GM19455 (cell line): Measurements from ENCODE around the gene OR2Y1.
"Not testable (repeated sequence)": the region's sequence is repeated elsewhere in the genome, so short reads cannot be mapped to it uniquely, and the experiment has no call there.

ENCODE experiments used
- ATAC-seq: cut with Tn5 transposase; IDR thresholded peaks from one replicate; pipeline ENCODE4 v1.9.1; 2021; ENCODE audit not compliant: unreplicated experiment

Gene OR2Y1

DNA sequence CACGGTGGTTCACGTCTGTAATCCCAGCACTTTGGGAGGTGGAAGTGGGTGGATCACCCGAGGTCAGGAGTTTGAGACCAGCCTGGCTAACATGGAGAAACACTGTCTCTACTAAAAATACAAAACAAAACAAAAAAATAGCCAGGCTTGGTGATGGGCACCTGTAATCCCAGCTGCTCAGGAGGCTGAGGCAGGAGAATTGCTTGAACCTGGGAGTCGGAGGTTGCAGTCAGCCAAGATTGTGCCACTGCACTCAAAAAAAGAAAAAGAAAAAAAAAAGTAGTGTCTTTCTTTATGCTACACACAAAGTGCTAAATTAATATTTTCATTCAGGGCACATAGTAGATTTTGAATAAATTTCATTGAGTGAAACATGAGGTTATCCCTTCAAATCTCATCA, 1.1 kb upstream of the OR2Y1 start:
- not testable (repeated sequence) for ATAC-seq

GRCh38 chr5:180739271-180739670, 587 bp downstream of the OR2Y1 start:
- ATAC-seq, result no peak

DNA sequence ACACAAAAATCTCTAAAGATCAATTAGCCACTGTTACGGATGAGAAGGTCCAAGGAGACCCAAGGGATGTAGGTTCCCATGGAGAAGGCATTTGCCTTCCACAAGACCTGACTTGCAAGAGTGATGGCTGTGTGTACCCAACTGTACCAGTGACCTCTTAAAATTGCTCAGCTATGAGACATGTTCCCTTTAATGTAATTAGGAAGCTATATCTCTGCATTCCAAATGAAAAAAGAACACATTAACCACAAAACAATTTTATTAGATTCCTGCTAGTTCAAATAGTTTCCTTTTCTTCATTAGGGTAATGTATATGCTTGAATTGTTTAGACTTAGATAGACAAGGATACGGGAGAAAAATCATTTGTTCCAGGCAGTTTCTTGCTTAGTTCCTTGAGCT, 3.3 kb downstream of the OR2Y1 start:
- no peak for ATAC-seq

DNA sequence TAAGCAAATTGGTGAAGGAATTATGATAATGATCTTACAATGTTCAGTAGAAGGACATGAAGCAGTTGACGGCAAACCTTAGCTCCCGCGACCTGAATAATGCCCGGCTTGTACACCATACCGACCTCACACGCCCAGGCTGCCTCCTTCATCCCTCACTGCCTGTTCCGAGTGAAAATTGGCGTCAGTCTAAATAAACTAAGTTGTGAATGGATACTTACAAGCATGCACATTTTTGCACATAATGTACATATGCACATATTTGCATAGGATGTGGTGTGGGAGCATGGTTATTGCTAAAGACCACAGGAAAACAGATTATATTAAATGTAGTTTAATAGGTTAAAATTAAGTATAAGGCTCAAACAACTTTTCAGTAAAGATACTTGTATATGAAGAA, 14.9 kb downstream of the OR2Y1 start:
- ATAC-seq, result no peak

DNA sequence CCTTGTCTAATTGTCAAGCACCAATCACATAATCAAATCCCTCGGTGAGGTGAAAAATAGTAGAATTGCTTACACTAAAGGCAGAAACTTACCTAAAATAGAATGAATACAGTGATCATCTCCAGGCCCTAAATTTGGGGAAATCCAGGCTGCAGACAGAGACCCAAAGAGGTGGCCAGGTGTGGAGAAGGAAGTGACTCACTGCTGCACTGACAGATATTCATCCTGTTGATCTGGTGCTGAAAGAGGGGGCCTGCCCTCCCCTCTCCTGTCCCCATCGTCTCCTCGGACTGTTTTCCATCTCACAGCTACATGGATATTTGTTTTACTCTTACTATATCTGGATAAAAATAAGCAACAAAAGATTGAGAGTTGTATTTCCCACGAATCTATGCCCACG, 15.9 kb downstream of the OR2Y1 start:
- ATAC-seq, result no peak

- ATAC-seq, result no peak
Measured at GRCh38 chr5:180720486-180720885, 19.4 kb downstream of the OR2Y1 start.

DNA sequence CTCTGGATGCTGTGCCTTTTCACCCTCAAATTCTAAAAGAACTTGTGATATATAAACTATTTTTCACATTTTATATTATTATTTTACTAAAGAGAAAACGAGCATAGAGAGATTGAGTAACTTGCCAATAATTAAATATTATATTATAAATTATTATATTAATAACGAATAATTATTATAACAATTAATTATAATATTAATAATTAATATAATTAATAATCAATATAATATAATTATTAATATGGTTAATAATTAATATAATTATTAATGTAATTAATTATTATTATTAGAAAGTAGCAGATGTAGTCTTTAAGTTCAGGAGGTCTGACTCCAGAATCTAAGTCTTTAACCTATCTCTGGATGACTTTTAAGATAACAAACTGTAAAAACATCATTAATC, 20.1 kb downstream of the OR2Y1 start:
- no peak for ATAC-seq

DNA sequence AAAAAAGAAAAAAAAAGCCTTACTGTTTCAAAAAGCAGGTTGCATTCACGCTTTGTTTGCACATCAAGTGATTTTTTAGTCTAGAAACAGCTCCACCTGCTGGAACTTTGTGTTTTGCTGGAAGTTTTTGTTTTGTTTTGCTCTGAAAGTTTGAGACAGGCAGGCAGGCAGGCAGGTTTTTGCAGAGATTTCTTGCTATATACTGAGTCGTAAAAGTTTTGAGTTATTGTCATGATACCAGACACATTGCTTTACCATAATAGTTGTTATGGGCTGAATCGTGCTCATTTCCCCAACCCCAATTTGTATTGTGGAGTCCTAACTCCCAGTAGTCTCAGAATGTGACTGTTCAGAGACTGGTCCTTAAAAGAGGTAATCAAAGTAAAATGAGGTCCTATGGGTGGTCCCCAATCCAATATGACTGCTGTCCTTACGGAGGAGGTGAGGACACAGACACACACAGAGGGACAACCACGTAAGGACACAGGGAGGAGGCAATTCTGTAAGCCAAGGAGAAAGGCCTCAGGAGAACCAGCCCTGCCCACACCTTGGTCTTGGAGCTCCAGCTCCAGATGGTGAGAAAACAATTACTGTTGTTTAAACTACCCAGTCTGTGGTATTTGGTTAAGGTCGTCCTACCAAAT, 20.9 kb downstream of the OR2Y1 start:
- ATAC-seq, result no peak

- no peak for ATAC-seq
Measured at GRCh38 chr5:180717989-180718388, 21.9 kb downstream of the OR2Y1 start.

GRCh38 chr5:180704362-180704761, 35.5 kb downstream of the OR2Y1 start:
- ATAC-seq, result no peak

GRCh38 chr5:180703912-180704311, 35.9 kb downstream of the OR2Y1 start:
- no peak for ATAC-seq

- not testable (repeated sequence) for ATAC-seq
Measured at GRCh38 chr5:180703371-180703770, 36.5 kb downstream of the OR2Y1 start.

GRCh38 chr5:180700440-180700839, 39.4 kb downstream of the OR2Y1 start:
- not testable (repeated sequence) for ATAC-seq

DNA sequence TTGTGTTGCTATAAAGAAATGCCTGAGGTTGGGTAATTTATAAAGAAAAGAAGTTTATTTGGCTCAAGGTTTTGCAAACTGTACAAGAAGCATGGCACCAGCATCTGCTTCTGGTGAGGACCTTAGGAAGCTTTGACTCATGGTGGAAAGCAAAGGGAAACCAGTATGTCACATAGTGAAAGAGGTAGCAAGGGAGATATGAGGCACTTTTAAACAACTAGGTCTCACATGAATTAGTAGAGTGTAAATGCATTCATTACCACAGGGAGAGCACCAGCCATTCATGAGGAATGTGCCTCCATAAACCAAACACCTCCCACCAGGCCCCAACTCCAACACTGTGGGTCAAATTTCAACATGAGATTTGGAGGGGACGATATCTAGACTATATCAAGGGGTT, 40.8 kb downstream of the OR2Y1 start:
- ATAC-seq, result no peak

DNA sequence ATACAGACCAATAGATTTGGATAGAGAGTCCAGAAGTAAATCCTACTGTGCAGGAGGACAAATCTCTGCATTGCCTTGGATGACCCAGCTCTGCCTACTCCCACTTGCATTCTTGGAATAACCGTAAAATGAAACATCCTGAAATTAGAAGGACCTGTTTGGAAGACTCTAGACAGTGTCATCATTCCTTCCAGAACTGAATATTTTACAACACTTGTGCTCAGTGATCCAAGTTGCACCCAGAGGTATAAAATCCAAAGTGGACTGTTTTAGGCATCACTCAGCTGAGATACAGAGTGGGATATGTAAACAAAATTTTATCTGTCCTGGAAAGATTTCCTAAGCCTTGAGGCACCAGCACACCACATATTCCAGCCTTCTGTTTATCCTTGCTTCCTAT, 43.7 kb downstream of the OR2Y1 start:
- ATAC-seq, result no peak

GRCh38 chr5:180692429-180692828, 47.4 kb downstream of the OR2Y1 start:
- no peak for ATAC-seq

DNA sequence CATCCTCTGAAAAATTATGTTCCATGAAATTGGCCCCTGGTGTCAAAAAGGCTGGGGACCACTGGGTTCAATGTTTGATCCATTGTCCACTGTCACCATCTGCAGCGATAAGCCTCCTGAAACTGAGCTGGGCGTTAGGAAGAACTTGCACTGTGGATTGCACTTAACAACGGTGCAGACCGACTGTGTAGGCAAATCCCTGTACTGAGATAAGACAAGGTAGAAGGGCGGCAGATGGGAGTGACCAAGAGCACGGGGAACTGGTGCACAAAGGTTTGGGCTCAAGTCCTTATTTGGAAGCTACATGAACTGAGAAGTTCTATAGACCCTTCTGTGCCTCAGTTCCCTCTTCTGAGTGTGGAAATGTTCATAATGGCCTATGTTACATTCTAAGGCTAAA, 48.8 kb downstream of the OR2Y1 start:
- no peak for ATAC-seq

- no peak for ATAC-seq
Measured at GRCh38 chr5:180690562-180690961, 49.3 kb downstream of the OR2Y1 start.

- no peak for ATAC-seq
Measured at GRCh38 chr5:180689775-180690174, 50.1 kb downstream of the OR2Y1 start.
